H9 (cell line): ENCODE data around the gene WRAP73. TPM values are rescaled to one million over a fixed set of nuclear protein-coding genes. Genes with fewer than 3 reads are reported as not detected.

Experiments used
- DNase-seq: peaks from one replicate; pipeline ENCODE4 v3.0.0-alpha.2; 2017
- H2AFZ ChIP-seq: one replicate; pipeline ENCODE4 v1.6.1; 2013; ENCODE audit warnings: mild to moderate bottlenecking, low read length, control low read depth, moderate library complexity
- H2AK5ac ChIP-seq: 2 replicates; pipeline ENCODE4 v1.6.1; 2013; ENCODE audit warnings: low read length, control low read depth, mixed read lengths; ENCODE audit not compliant: insufficient read length
- H2BK120ac ChIP-seq: one replicate; pipeline ENCODE4 v1.6.1; 2013; ENCODE audit warnings: low read depth, mild to moderate bottlenecking, low read length, control low read depth, inconsistent platforms; ENCODE audit not compliant: poor library complexity, severe bottlenecking
- H2BK12ac ChIP-seq: 2 replicates; pipeline ENCODE4 v1.6.1; 2013; ENCODE audit warnings: low read length, control low read depth, mixed read lengths, low read depth; ENCODE audit not compliant: insufficient read length
- H2BK15ac ChIP-seq: 2 replicates; pipeline ENCODE4 v1.6.1; 2013; ENCODE audit warnings: low read depth, low read length, control low read depth
- H2BK20ac ChIP-seq: one replicate; pipeline ENCODE4 v1.6.1; 2013; ENCODE audit warnings: low read depth, mild to moderate bottlenecking, low read length, control low read depth, inconsistent platforms; ENCODE audit not compliant: poor library complexity, severe bottlenecking
- H2BK5ac ChIP-seq: 2 replicates; pipeline ENCODE4 v1.6.1; 2013; ENCODE audit warnings: low read length, control low read depth, mixed read lengths; ENCODE audit not compliant: insufficient read length
- H3K14ac ChIP-seq: 2 replicates; pipeline ENCODE4 v1.6.1; 2013; ENCODE audit warnings: low read length, control low read depth; ENCODE audit not compliant: insufficient read depth
- H3K18ac ChIP-seq: 2 replicates; pipeline ENCODE4 v1.6.1; 2013; ENCODE audit warnings: low read depth, mild to moderate bottlenecking, mixed read lengths, low read length, control low read depth; ENCODE audit not compliant: insufficient read length
- H3K23ac ChIP-seq: 2 replicates; pipeline ENCODE4 v1.6.1; 2013; ENCODE audit warnings: low read length, control low read depth, mixed read lengths, low read depth; ENCODE audit not compliant: insufficient read length
- H3K23me2 ChIP-seq: 2 replicates; pipeline ENCODE4 v1.6.1; 2013; ENCODE audit warnings: low read depth, mild to moderate bottlenecking, mixed read lengths, low read length, control low read depth; ENCODE audit not compliant: insufficient read length, poor library complexity, severe bottlenecking
- H3K27ac ChIP-seq: 2 replicates; pipeline ENCODE4 v1.5.1; 2013; ENCODE audit warnings: low read length, control low read depth, mixed read lengths, low read depth; ENCODE audit not compliant: insufficient read length
- H3K27me3 ChIP-seq: 2 replicates; pipeline ENCODE4 v1.6.1; 2013; ENCODE audit warnings: low read length, control low read depth, inconsistent platforms; ENCODE audit not compliant: insufficient read depth
- H3K4ac ChIP-seq: 2 replicates; pipeline ENCODE4 v1.6.1; 2013; ENCODE audit warnings: low read depth, mild to moderate bottlenecking, control low read depth, inconsistent platforms, low read length, moderate library complexity
- H3K4me1 ChIP-seq: 2 replicates; pipeline ENCODE4 v1.6.1; 2013; ENCODE audit warnings: low read length, control low read depth, inconsistent platforms; ENCODE audit not compliant: insufficient read depth
- H3K4me2 ChIP-seq: 2 replicates; pipeline ENCODE4 v1.6.1; 2013; ENCODE audit warnings: low read length, control low read depth, mixed read lengths; ENCODE audit not compliant: insufficient read length, insufficient read depth
- H3K56ac ChIP-seq: 2 replicates; pipeline ENCODE4 v1.6.1; 2013; ENCODE audit warnings: low read depth, mild to moderate bottlenecking, mixed read lengths, low read length, control low read depth; ENCODE audit not compliant: insufficient read length
- H3K79me1 ChIP-seq: 2 replicates; pipeline ENCODE4 v1.6.1; 2013; ENCODE audit warnings: low read depth, mild to moderate bottlenecking, moderate library complexity, low read length, control low read depth, inconsistent platforms; ENCODE audit not compliant: insufficient read depth, poor library complexity, severe bottlenecking
- H3K79me2 ChIP-seq: 2 replicates; pipeline ENCODE4 v1.6.1; 2013; ENCODE audit warnings: low read length, control low read depth, inconsistent platforms; ENCODE audit not compliant: insufficient read depth
- H3K9ac ChIP-seq: 2 replicates; pipeline ENCODE4 v1.6.1; 2013; ENCODE audit warnings: low read length, control low read depth, mixed read lengths; ENCODE audit not compliant: insufficient read length; ENCODE audit errors: extremely low read depth
- H3K9me3 ChIP-seq: one replicate; pipeline ENCODE4 v1.6.1; 2013; ENCODE audit warnings: low read depth, low read length, inconsistent platforms; ENCODE audit not compliant: control insufficient read depth
- H3T11ph ChIP-seq: one replicate; pipeline ENCODE4 v1.6.1; 2013; ENCODE audit warnings: mild to moderate bottlenecking, low read length, control low read depth, inconsistent platforms
- H4K20me1 ChIP-seq: one replicate; pipeline ENCODE4 v1.6.1; 2013; ENCODE audit not compliant: control insufficient read depth, insufficient read length, insufficient read depth
- H4K5ac ChIP-seq: 2 replicates; pipeline ENCODE4 v1.6.1; 2013; ENCODE audit warnings: low read depth, mild to moderate bottlenecking, mixed read lengths, low read length, control low read depth; ENCODE audit not compliant: insufficient read length
- H4K8ac ChIP-seq: replicated peaks from 2 replicates; pipeline ENCODE4 v1.6.1; 2013; ENCODE audit warnings: low read length, control low read depth, mixed read lengths, low read depth; ENCODE audit not compliant: insufficient read length
- H4K91ac ChIP-seq: 2 replicates; pipeline ENCODE4 v1.6.1; 2013; ENCODE audit warnings: low read depth, mild to moderate bottlenecking, moderate library complexity, mixed read lengths, low read length, control low read depth; ENCODE audit not compliant: insufficient read length
- H3K27ac Mint-ChIP-seq, 3 experiments: 2 replicates in 2 of 3; 3 replicates in 1 of 3; pipeline ENCODE4 v1.8.0; 2020 to 2021; ENCODE audit warnings: mixed read lengths in 3 of 3, mild to moderate bottlenecking in 1 of 3, moderate library complexity in 1 of 3
- H3K27me3 Mint-ChIP-seq: 2 replicates; pipeline ENCODE4 v1.8.0; 2021; ENCODE audit warnings: low read depth, mild to moderate bottlenecking, moderate library complexity, mixed read lengths
- H3K36me3 Mint-ChIP-seq, 3 experiments: 2 replicates in 2 of 3; 3 replicates in 1 of 3; pipeline ENCODE4 v1.8.0; 2020 to 2021; ENCODE audit warnings: low read depth in 3 of 3, mixed read lengths in 3 of 3; ENCODE audit not compliant: insufficient read depth in 1 of 3
- H3K4me1 Mint-ChIP-seq, 2 experiments: 2 replicates each; pipeline ENCODE4 v1.8.0; 2020; ENCODE audit warnings: mixed read lengths in 2 of 2
- H3K4me3 Mint-ChIP-seq, 2 experiments: 2 replicates in 1 of 2; 3 replicates in 1 of 2; pipeline ENCODE4 v1.8.0; 2020 to 2021; ENCODE audit warnings: mild to moderate bottlenecking in 2 of 2, mixed read lengths in 2 of 2, moderate library complexity in 1 of 2
- H3K9me3 Mint-ChIP-seq, 2 experiments: 2 replicates in 1 of 2; 3 replicates in 1 of 2; pipeline ENCODE4 v1.8.0; 2020; ENCODE audit warnings: mild to moderate bottlenecking in 2 of 2, mixed read lengths in 2 of 2, moderate library complexity in 1 of 2
- WGBS: extraction: QIAGEN DNeasy Blood & Tissue Kit; methylation state at CpG from one replicate; pipeline ENCODE4 v1.1.7; 2013; ENCODE audit warnings: missing lambda C conversion rate, low lambda C conversion rate, mixed read lengths; ENCODE audit not compliant: insufficient read length; ENCODE audit errors: extremely low coverage; 5-methylcytosine and 5-hydroxymethylcytosine counted together
- total RNA-seq: library from RNA; stranded (reverse); gene quantifications from 2 replicates; pipeline ENCODE4 v1.2.1, GENCODE V29; 2021
- TF ChIP-seq, protein P1 (sequence below): fragments of 200-600 bp; sonication (generic); conservative IDR thresholded peaks from 3 replicates; pipeline ENCODE4 v1.8.0; 2021; ENCODE audit warnings: antibody characterized with exemption, mild to moderate bottlenecking

Gene WRAP73
- total RNA-seq, 1 experiment from 2014 or later: 28.4 TPM

DNA sequence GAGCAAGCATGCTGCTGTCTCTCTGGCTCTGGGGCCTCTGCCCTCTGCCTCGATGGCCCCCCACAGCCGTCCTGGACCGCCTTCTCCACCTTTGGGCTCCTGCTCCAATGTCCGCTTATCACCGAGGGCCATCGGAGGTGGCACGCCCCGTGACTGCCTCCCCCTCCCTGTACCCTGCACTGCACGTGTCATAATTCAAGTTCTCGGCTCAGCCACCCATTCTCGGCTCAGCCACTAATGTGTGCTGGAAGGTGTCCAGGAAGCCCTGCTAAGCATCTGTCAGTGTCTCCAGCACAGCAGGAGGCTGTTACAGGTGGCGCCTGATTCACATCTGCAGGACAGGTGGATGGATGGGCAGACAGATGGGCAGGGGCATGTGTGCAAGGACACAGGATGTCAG lies 47.9 kb upstream of the WRAP73 start:
- no peaks in the 10 kb centered on the region for H3K23me2 ChIP-seq
- H3K4me1 Mint-ChIP-seq: peaks cover 4 to 26% of the 10 kb centered on the region in 2 experiments
- H4K8ac ChIP-seq: peak overlapping the region; percentile 34
- no peak overlapping the region for H2BK15ac ChIP-seq
- no peak overlapping the region for H2AK5ac ChIP-seq
- H2BK20ac ChIP-seq: no peak overlapping the region
- no peaks in the 10 kb centered on the region for H3K9me3 ChIP-seq
- H4K91ac ChIP-seq: no peak overlapping the region
- H3K14ac ChIP-seq: no peak overlapping the region; the same call in 1 of the 2 replicates
- no peak overlapping the region for H2BK120ac ChIP-seq
- no peak overlapping the region for H2AFZ ChIP-seq
- no peaks in the 10 kb centered on the region for H4K20me1 ChIP-seq
- H3K27me3 ChIP-seq: no peaks in the 10 kb centered on the region; the same call in 1 of the 2 replicates
- H3K27me3 Mint-ChIP-seq: peaks cover 38% of the 10 kb centered on the region
- WGBS: no CpG with 5 or more reads among the region's 12 CpGs
- H3K4me2 ChIP-seq: no peak overlapping the region
- no peaks in the 10 kb centered on the region for H3K79me1 ChIP-seq
- no peak overlapping the region for H3K56ac ChIP-seq
- H3K79me2 ChIP-seq: no peaks in the 10 kb centered on the region
- H2BK12ac ChIP-seq: no peak overlapping the region
- H3K4me3 Mint-ChIP-seq: no peak overlapping the region
- H3K18ac ChIP-seq: no peak overlapping the region
- H2BK5ac ChIP-seq: no peak overlapping the region
- H3K27ac ChIP-seq: no peak overlapping the region
- no peak overlapping the region for H4K5ac ChIP-seq
- no peak overlapping the region for H3T11ph ChIP-seq
- H3K9ac ChIP-seq: no peak overlapping the region
- peaks cover 0 to 2% (median 1%) of the 10 kb centered on the region in 3 experiments; a peak in 2 of 7 replicates for H3K36me3 Mint-ChIP-seq
- no peak overlapping the region for H3K23ac ChIP-seq
- H3K27ac Mint-ChIP-seq: no peak overlapping the region
- H3K9me3 Mint-ChIP-seq: peaks cover 2 to 4% of the 10 kb centered on the region in 2 experiments; a peak in 4 of 5 replicates
- DNase-seq: no peak
- no peaks in the 10 kb centered on the region for H3K4me1 ChIP-seq
- no peak overlapping the region for H3K4ac ChIP-seq
- TF ChIP-seq, protein P1, sequence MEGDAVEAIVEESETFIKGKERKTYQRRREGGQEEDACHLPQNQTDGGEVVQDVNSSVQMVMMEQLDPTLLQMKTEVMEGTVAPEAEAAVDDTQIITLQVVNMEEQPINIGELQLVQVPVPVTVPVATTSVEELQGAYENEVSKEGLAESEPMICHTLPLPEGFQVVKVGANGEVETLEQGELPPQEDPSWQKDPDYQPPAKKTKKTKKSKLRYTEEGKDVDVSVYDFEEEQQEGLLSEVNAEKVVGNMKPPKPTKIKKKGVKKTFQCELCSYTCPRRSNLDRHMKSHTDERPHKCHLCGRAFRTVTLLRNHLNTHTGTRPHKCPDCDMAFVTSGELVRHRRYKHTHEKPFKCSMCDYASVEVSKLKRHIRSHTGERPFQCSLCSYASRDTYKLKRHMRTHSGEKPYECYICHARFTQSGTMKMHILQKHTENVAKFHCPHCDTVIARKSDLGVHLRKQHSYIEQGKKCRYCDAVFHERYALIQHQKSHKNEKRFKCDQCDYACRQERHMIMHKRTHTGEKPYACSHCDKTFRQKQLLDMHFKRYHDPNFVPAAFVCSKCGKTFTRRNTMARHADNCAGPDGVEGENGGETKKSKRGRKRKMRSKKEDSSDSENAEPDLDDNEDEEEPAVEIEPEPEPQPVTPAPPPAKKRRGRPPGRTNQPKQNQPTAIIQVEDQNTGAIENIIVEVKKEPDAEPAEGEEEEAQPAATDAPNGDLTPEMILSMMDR: no peak
